ENCODE results near the gene LRRC51.

Gene LRRC51

DNA sequence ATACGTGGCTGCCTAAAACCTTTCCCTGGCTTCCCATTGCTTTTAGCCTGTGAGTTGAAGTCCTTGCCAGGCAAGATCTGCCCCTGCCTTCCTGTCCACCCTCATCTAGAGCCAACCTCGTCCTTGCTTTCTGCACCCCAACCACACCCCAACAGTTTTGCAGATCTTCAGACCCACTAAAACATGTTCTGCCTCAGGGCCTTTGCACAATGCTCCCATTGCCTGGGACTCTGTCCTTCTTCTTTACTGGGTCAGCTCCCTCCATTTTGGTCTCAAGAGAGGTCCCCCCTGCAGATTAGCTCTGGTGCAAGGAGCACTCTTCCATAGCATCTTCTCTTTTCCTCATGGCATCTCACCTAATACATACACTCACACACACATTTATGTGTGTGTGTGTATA lies 40.3 kb downstream of the LRRC51 start:
- no peak overlapping the region for H3K4me3 ChIP-seq (ENCODE audit: low read length)
- no peak overlapping the region for H3K9ac ChIP-seq (ENCODE audit: low read length)
- H3K27me3 ChIP-seq (ENCODE audit: low read depth, low read length) = no peaks in the 10 kb centered on the region
- H3K4me2 ChIP-seq (ENCODE audit: low read length) = no peak overlapping the region
- H3K36me3 ChIP-seq (replicated peaks; ENCODE audit: low read depth, low read length) = no peaks in the 10 kb centered on the region
- H3K79me2 ChIP-seq (ENCODE audit: low read length) = no peaks in the 10 kb centered on the region
- H3K9me3 ChIP-seq (ENCODE audit: insufficient read depth, low read length) = no peaks in the 10 kb centered on the region
- TF ChIP-seq, protein P1, sequence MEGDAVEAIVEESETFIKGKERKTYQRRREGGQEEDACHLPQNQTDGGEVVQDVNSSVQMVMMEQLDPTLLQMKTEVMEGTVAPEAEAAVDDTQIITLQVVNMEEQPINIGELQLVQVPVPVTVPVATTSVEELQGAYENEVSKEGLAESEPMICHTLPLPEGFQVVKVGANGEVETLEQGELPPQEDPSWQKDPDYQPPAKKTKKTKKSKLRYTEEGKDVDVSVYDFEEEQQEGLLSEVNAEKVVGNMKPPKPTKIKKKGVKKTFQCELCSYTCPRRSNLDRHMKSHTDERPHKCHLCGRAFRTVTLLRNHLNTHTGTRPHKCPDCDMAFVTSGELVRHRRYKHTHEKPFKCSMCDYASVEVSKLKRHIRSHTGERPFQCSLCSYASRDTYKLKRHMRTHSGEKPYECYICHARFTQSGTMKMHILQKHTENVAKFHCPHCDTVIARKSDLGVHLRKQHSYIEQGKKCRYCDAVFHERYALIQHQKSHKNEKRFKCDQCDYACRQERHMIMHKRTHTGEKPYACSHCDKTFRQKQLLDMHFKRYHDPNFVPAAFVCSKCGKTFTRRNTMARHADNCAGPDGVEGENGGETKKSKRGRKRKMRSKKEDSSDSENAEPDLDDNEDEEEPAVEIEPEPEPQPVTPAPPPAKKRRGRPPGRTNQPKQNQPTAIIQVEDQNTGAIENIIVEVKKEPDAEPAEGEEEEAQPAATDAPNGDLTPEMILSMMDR (IDR thresholded peaks at IDR 0.05; ENCODE audit: low read depth, low read length) = no peak
- TF ChIP-seq EZH2phosphoT487 (IDR thresholded peaks at IDR 0.05; ENCODE audit: low read depth) = no peak
- H3K4me1 ChIP-seq (ENCODE audit: low read length) = no peaks in the 10 kb centered on the region
- H3K27ac ChIP-seq (ENCODE audit: low read length) = no peak overlapping the region
- H4K20me1 ChIP-seq (ENCODE audit: insufficient read depth, low read length) = no peaks in the 10 kb centered on the region
- no peak overlapping the region for H2AFZ ChIP-seq (ENCODE audit: low read depth, low read length)

DNA sequence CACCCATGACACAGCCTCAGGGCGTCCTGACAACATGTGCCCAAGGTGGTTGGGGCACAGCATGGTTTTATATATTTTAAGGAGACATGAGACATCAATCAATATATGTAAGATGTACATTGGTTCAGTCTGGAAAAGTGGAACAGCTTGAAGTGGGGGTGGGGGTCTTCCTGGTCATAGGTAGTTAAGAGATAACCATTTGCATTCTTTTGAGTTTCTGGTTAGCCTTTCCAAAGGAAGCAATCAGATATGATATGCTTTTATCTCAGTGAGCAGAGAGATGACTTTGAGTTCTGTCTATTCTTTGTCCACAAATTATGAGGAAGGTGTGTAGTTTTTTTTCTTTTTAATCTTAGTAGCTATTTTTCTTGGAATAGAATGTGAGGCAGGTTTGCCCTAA lies 42.0 kb downstream of the LRRC51 start:
- Histone ChIP-seq H3K4me2 (ENCODE audit: low read length) (no peak overlapping the region), H4K20me1 (ENCODE audit: insufficient read depth, low read length) (no peaks in the 10 kb centered on the region), H3K27ac (ENCODE audit: low read length) (no peak overlapping the region), H3K27me3 (ENCODE audit: low read depth, low read length) (no peaks in the 10 kb centered on the region), H3K79me2 (ENCODE audit: low read length) (no peaks in the 10 kb centered on the region), H3K4me3 (ENCODE audit: low read length) (no peak overlapping the region), H3K36me3 (replicated peaks; ENCODE audit: low read depth, low read length) (no peaks in the 10 kb centered on the region), H3K4me1 (ENCODE audit: low read length) (no peaks in the 10 kb centered on the region), H3K9me3 (ENCODE audit: insufficient read depth, low read length) (no peaks in the 10 kb centered on the region), H3K9ac (ENCODE audit: low read length) (no peak overlapping the region), H2AFZ (ENCODE audit: low read depth, low read length) (no peak overlapping the region)
- TF ChIP-seq EZH2phosphoT487 (IDR thresholded peaks at IDR 0.05; ENCODE audit: low read depth) = no peak
- TF ChIP-seq, protein P1 (IDR thresholded peaks at IDR 0.05; ENCODE audit: low read depth, low read length) = no peak

DNA sequence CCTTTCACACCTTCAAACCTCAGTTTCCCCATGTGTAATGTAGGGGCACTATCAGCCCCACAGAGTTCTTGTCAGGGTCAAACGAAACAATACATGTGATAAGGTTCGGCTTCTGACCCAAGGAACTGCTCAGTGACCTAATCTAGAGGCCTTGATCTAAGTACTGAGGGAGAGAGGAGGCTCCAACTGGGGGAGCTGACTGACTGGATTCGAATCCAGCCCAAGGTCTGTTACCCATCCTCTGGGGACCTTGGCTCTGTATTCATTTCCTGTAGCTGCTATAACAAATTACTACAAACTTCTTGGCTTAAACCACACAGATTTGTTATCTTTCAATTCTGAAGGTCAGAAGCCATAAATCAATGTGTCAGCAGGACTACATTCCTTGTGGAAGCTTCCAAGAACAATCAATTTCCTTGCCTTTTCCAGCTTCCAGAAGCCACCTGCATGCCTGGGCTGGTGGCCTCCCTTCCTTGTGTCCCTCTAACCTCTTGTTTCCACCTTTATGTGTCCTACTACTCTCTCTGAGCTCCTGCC lies 42.5 kb downstream of the LRRC51 start:
- no peaks in the 10 kb centered on the region for H3K4me1 ChIP-seq (ENCODE audit: low read length)
- H4K20me1 ChIP-seq (ENCODE audit: insufficient read depth, low read length) = no peaks in the 10 kb centered on the region
- no peak overlapping the region for H3K4me2 ChIP-seq (ENCODE audit: low read length)
- no peaks in the 10 kb centered on the region for H3K9me3 ChIP-seq (ENCODE audit: insufficient read depth, low read length)
- H3K36me3 ChIP-seq (replicated peaks; ENCODE audit: low read depth, low read length) = no peaks in the 10 kb centered on the region
- H3K79me2 ChIP-seq (ENCODE audit: low read length) = no peaks in the 10 kb centered on the region
- H2AFZ ChIP-seq (ENCODE audit: low read depth, low read length) = no peak overlapping the region
- H3K27ac ChIP-seq (ENCODE audit: low read length) = no peak overlapping the region
- H3K27me3 ChIP-seq (ENCODE audit: low read depth, low read length) = no peaks in the 10 kb centered on the region
- no peak overlapping the region for H3K4me3 ChIP-seq (ENCODE audit: low read length)
- no peak overlapping the region for H3K9ac ChIP-seq (ENCODE audit: low read length)
- no peak for TF ChIP-seq EZH2phosphoT487 (IDR thresholded peaks at IDR 0.05; ENCODE audit: low read depth)
- TF ChIP-seq, protein P1 (IDR thresholded peaks at IDR 0.05; ENCODE audit: low read depth, low read length) = no peak

GRCh38 chr11:72124046-72124445 lies 43.4 kb downstream of the LRRC51 start:
- H3K36me3 ChIP-seq (replicated peaks; ENCODE audit: low read depth, low read length) = no peaks in the 10 kb centered on the region
- no peaks in the 10 kb centered on the region for H3K4me1 ChIP-seq (ENCODE audit: low read length)
- no peak overlapping the region for H3K4me2 ChIP-seq (ENCODE audit: low read length)
- no peak overlapping the region for H3K4me3 ChIP-seq (ENCODE audit: low read length)
- no peaks in the 10 kb centered on the region for H3K9me3 ChIP-seq (ENCODE audit: insufficient read depth, low read length)
- H3K27me3 ChIP-seq (ENCODE audit: low read depth, low read length) = no peaks in the 10 kb centered on the region
- H4K20me1 ChIP-seq (ENCODE audit: insufficient read depth, low read length) = no peaks in the 10 kb centered on the region
- H2AFZ ChIP-seq (ENCODE audit: low read depth, low read length) = no peak overlapping the region
- TF ChIP-seq, protein P1 (IDR thresholded peaks at IDR 0.05; ENCODE audit: low read depth, low read length) = no peak
- TF ChIP-seq EZH2phosphoT487 (IDR thresholded peaks at IDR 0.05; ENCODE audit: low read depth) = no peak
- no peaks in the 10 kb centered on the region for H3K79me2 ChIP-seq (ENCODE audit: low read length)
- no peak overlapping the region for H3K27ac ChIP-seq (ENCODE audit: low read length)
- H3K9ac ChIP-seq (ENCODE audit: low read length) = no peak overlapping the region
